Mesenchymal stem cell (in vitro differentiated cells and primary cell): ENCODE results near the gene AGER.
"Not testable (repeated sequence)": the region's sequence is repeated elsewhere in the genome, so short reads cannot be mapped to it uniquely, and the experiment has no call there.

ENCODE experiments used
- DNase-seq: peaks from one replicate; pipeline ENCODE4 v3.0.0-alpha.2; 2013
- H2AFZ ChIP-seq: one replicate; pipeline ENCODE4 v1.6.1; 2013; ENCODE audit warnings: low read depth, mild to moderate bottlenecking, control low read depth, inconsistent platforms, low read length, moderate library complexity
- H2AK5ac ChIP-seq: 2 replicates; pipeline ENCODE4 v1.6.1; 2013; ENCODE audit warnings: low read length, moderate library complexity, mild to moderate bottlenecking, inconsistent platforms; ENCODE audit not compliant: severe bottlenecking
- H2BK120ac ChIP-seq: one replicate; pipeline ENCODE4 v1.6.1; 2013; ENCODE audit warnings: low read depth, mild to moderate bottlenecking, inconsistent platforms, low read length, moderate library complexity
- H2BK12ac ChIP-seq, 2 experiments: one replicate each; pipeline ENCODE4 v1.6.1; 2013; ENCODE audit warnings: inconsistent platforms in 2 of 2, low read length in 2 of 2, mild to moderate bottlenecking in 2 of 2, moderate library complexity in 2 of 2, control low read depth in 1 of 2
- H2BK15ac ChIP-seq: one replicate; pipeline ENCODE4 v1.6.1; 2013; ENCODE audit warnings: mild to moderate bottlenecking, low read depth, inconsistent platforms; ENCODE audit not compliant: poor library complexity, severe bottlenecking
- H2BK5ac ChIP-seq: 2 replicates; pipeline ENCODE4 v1.6.1; 2013; ENCODE audit warnings: low read depth, mild to moderate bottlenecking, low read length, control low read depth, inconsistent platforms; ENCODE audit not compliant: poor library complexity, severe bottlenecking
- H3K14ac ChIP-seq, 2 experiments: one replicate each; pipeline ENCODE4 v1.6.1; 2013; ENCODE audit warnings: inconsistent platforms in 2 of 2, low read length in 2 of 2, control low read depth in 1 of 2, mild to moderate bottlenecking in 1 of 2, moderate library complexity in 1 of 2
- H3K18ac ChIP-seq, 2 experiments: one replicate each; pipeline ENCODE4 v1.6.1; 2013; ENCODE audit warnings: inconsistent platforms in 2 of 2, low read length in 2 of 2, control low read depth in 1 of 2, low read depth in 1 of 2, mild to moderate bottlenecking in 1 of 2
- H3K23ac ChIP-seq, 2 experiments: one replicate each; pipeline ENCODE4 v1.6.1; 2013; ENCODE audit warnings: inconsistent platforms in 2 of 2, low read length in 2 of 2, mild to moderate bottlenecking in 2 of 2, moderate library complexity in 2 of 2, control low read depth in 1 of 2
- H3K27ac ChIP-seq: 2 replicates; pipeline ENCODE4 v1.5.1; 2013; ENCODE audit warnings: mild to moderate bottlenecking, moderate library complexity, low read length, control low read depth, inconsistent platforms; ENCODE audit not compliant: poor library complexity, severe bottlenecking
- H3K27me3 ChIP-seq, 2 experiments: 2 replicates each; pipeline versions ENCODE4 v1.6.1 to v1.7.0; 2013; ENCODE audit warnings: low read length in 2 of 2, mild to moderate bottlenecking in 2 of 2, moderate library complexity in 2 of 2, control low read depth in 1 of 2, inconsistent platforms in 1 of 2; ENCODE audit not compliant: control insufficient read depth in 1 of 2, insufficient read depth in 1 of 2
- H3K36me3 ChIP-seq, 2 experiments: 2 replicates each; pipeline versions ENCODE4 v1.6.1 to v1.7.0; 2013; ENCODE audit warnings: low read length in 2 of 2, control low read depth in 1 of 2, inconsistent platforms in 1 of 2, low read depth in 1 of 2, mild to moderate bottlenecking in 1 of 2; ENCODE audit not compliant: insufficient read depth in 2 of 2, control insufficient read depth in 1 of 2
- H3K4ac ChIP-seq, 2 experiments: one replicate each; pipeline ENCODE4 v1.6.1; 2013; ENCODE audit warnings: inconsistent platforms in 2 of 2, low read length in 2 of 2, mild to moderate bottlenecking in 2 of 2, moderate library complexity in 2 of 2, control low read depth in 1 of 2, low read depth in 1 of 2
- H3K4me1 ChIP-seq: 2 replicates; pipeline ENCODE4 v1.6.1; 2013; ENCODE audit warnings: low read depth, low read length, control low read depth; ENCODE audit not compliant: control insufficient read depth, insufficient read depth
- H3K4me2 ChIP-seq: 2 replicates; pipeline ENCODE4 v1.6.1; 2013; ENCODE audit warnings: low read length, mild to moderate bottlenecking, inconsistent platforms; ENCODE audit not compliant: poor library complexity, severe bottlenecking
- H3K4me3 ChIP-seq, 2 experiments: 2 replicates each; pipeline versions ENCODE4 v1.5.1 to v1.7.0; 2013; ENCODE audit warnings: low read length in 2 of 2, mild to moderate bottlenecking in 2 of 2, control low read depth in 1 of 2, low read depth in 1 of 2; ENCODE audit not compliant: insufficient read depth in 1 of 2
- H3K79me1 ChIP-seq: replicated peaks from 2 replicates; pipeline ENCODE4 v1.6.1; 2013; ENCODE audit warnings: mild to moderate bottlenecking, control low read depth, low read length, inconsistent platforms; ENCODE audit not compliant: poor library complexity, severe bottlenecking
- H3K9ac ChIP-seq: 2 replicates; pipeline ENCODE4 v1.7.0; 2013; ENCODE audit warnings: mild to moderate bottlenecking, low read length, moderate library complexity
- H3K9me3 ChIP-seq: 2 replicates; pipeline ENCODE4 v1.7.0; 2013; ENCODE audit warnings: mild to moderate bottlenecking, low read length; ENCODE audit not compliant: control insufficient read depth
- H4K8ac ChIP-seq: one replicate; pipeline ENCODE4 v1.6.1; 2013; ENCODE audit warnings: inconsistent platforms, mild to moderate bottlenecking, low read length, moderate library complexity
- H4K91ac ChIP-seq: one replicate; pipeline ENCODE4 v1.6.1; 2013; ENCODE audit warnings: mild to moderate bottlenecking, low read length, inconsistent platforms
- WGBS: methylation state at CpG from one replicate; pipeline ENCODE4 v1.1.7; 2013; ENCODE audit warnings: mixed read lengths; 5-methylcytosine and 5-hydroxymethylcytosine counted together

AGER gene

GRCh38 chr6:32212076-32212760 is 28.2 kb upstream of the AGER start:
- no peak overlapping the region for H3K27ac ChIP-seq
- no peak overlapping the region for H3K4me3 ChIP-seq
- H3K36me3 ChIP-seq = peaks cover 0 to 2% of the 10 kb centered on the region in 2 experiments
- H3K23ac ChIP-seq = no peak overlapping the region
- no peak overlapping the region for H3K14ac ChIP-seq
- H3K27me3 ChIP-seq = peaks cover 13 to 19% of the 10 kb centered on the region in 2 experiments
- H2BK12ac ChIP-seq = no peak overlapping the region
- no peaks in the 10 kb centered on the region for H3K4me1 ChIP-seq
- H3K79me1 ChIP-seq = no peaks in the 10 kb centered on the region
- no peak overlapping the region for H2AFZ ChIP-seq
- no peak overlapping the region for H3K4me2 ChIP-seq
- DNase-seq = no peak
- no peak overlapping the region for H2BK15ac ChIP-seq
- no peak overlapping the region for H4K8ac ChIP-seq
- H3K18ac ChIP-seq = no peak overlapping the region
- no peak overlapping the region for H3K4ac ChIP-seq
- H2BK120ac ChIP-seq = no peak overlapping the region
- WGBS = 86% methylated on average over 12 of the region's 12 CpGs
- no peak overlapping the region for H2AK5ac ChIP-seq
- H3K9me3 ChIP-seq = no peaks in the 10 kb centered on the region
- no peak overlapping the region for H3K9ac ChIP-seq
- H2BK5ac ChIP-seq = no peak overlapping the region
- no peak overlapping the region for H4K91ac ChIP-seq

GRCh38 chr6:32211432-32211831 is 27.4 kb upstream of the AGER start:
- not testable (repeated sequence) for H2BK15ac ChIP-seq, H3K9ac ChIP-seq, H2AK5ac ChIP-seq, H3K4me2 ChIP-seq, H3K79me1 ChIP-seq, H2BK5ac ChIP-seq, H4K8ac ChIP-seq, H3K18ac ChIP-seq, H2AFZ ChIP-seq, H3K4me3 ChIP-seq, H3K14ac ChIP-seq, H3K4me1 ChIP-seq, DNase-seq, H3K27ac ChIP-seq, H4K91ac ChIP-seq, H3K36me3 ChIP-seq, H3K9me3 ChIP-seq, H2BK120ac ChIP-seq, H3K4ac ChIP-seq, H3K23ac ChIP-seq, H2BK12ac ChIP-seq
- 100% methylated on average over 1 of the region's 4 CpGs for WGBS
- peaks cover 7 to 18% of the 10 kb centered on the region in 2 experiments for H3K27me3 ChIP-seq

- H2BK12ac ChIP-seq = no peak overlapping the region
- H3K14ac ChIP-seq = no peak overlapping the region
- no peaks in the 10 kb centered on the region for H3K36me3 ChIP-seq
- no peak for DNase-seq
- no peak overlapping the region for H2BK15ac ChIP-seq
- H3K27ac ChIP-seq = no peak overlapping the region
- no peak overlapping the region for H3K4me2 ChIP-seq
- H3K4me1 ChIP-seq = no peaks in the 10 kb centered on the region
- H2AFZ ChIP-seq = no peak overlapping the region
- WGBS = 78% methylated on average over 5 of the region's 5 CpGs
- H3K23ac ChIP-seq = no peak overlapping the region
- H3K9ac ChIP-seq = no peak overlapping the region
- H3K27me3 ChIP-seq = peaks cover 7 to 13% of the 10 kb centered on the region in 2 experiments
- H2AK5ac ChIP-seq = no peak overlapping the region
- no peaks in the 10 kb centered on the region for H3K9me3 ChIP-seq
- no peaks in the 10 kb centered on the region for H3K79me1 ChIP-seq
- H4K8ac ChIP-seq = no peak overlapping the region
- H4K91ac ChIP-seq = peak overlapping the region; percentile 21
- H3K4me3 ChIP-seq = no peak overlapping the region
- H2BK120ac ChIP-seq = no peak overlapping the region
- no peak overlapping the region for H3K18ac ChIP-seq
- H3K4ac ChIP-seq = no peak overlapping the region
- H2BK5ac ChIP-seq = no peak overlapping the region
Measured at GRCh38 chr6:32210191-32210601, 26.1 kb upstream of the AGER start.

- Histone ChIP-seq H3K4me1 (peaks cover 1% of the 10 kb centered on the region), H3K27ac (no peak overlapping the region), H3K23ac (no peak overlapping the region), H3K18ac (no peak overlapping the region), H3K9me3 (no peaks in the 10 kb centered on the region), H3K4me3 (no peak overlapping the region), H3K4me2 (no peak overlapping the region), H2AFZ (no peak overlapping the region), H2AK5ac (no peak overlapping the region), H2BK120ac (no peak overlapping the region), H3K36me3 (no peaks in the 10 kb centered on the region), H3K27me3 (peaks cover 9 to 15% of the 10 kb centered on the region in 2 experiments), H4K8ac (no peak overlapping the region), H2BK5ac (no peak overlapping the region), H3K9ac (no peak overlapping the region), H4K91ac (no peak overlapping the region), H3K79me1 (no peaks in the 10 kb centered on the region), H3K14ac (no peak overlapping the region), H3K4ac (no peak overlapping the region), H2BK15ac (no peak overlapping the region), H2BK12ac (no peak overlapping the region)
- DNase-seq = no peak
- WGBS = no CpG with 5 or more reads among the region's 1 CpG
Measured at GRCh38 chr6:32208996-32209395, 24.9 kb upstream of the AGER start.
